Measurements from ENCODE around the gene UTP18. TPM values are rescaled to one million over a fixed set of nuclear protein-coding genes. Genes with fewer than 3 reads are reported as not detected.

The UTP18 gene
- total RNA-seq, 5 donors from 2014 or later (not counting 1 experiment from before 2014, with no cell fraction given), result 36.4 to 47.7 (median 39.7) TPM

GRCh38 chr17:51256101-51256500 is 4.2 kb upstream of the UTP18 start:
- no peak for ATAC-seq (replicated peaks in 1 of 4)
- Histone ChIP-seq H3K9me3 (no peaks in the 10 kb centered on the region), H3K27ac (ENCODE audit: low read length) (no peak overlapping the region), H3K27me3 (replicated peaks in 1 of 2; ENCODE audit: control insufficient read depth in 2 of 2, extremely low read depth in 1 of 2, insufficient read depth in 2 of 2, low read length in 1 of 2) (no peaks in the 10 kb centered on the region), H3K4me3 (ENCODE audit: control insufficient read depth in 1 of 2, extremely low read depth in 1 of 2, low read length in 1 of 2) (no peak overlapping the region), H3K4me1 (ENCODE audit: control insufficient read depth in 1 of 2, extremely low read depth in 1 of 2, insufficient read depth in 2 of 2, low read length in 2 of 2) (peaks cover 13 to 16% of the 10 kb centered on the region in 2 experiments), H3K36me3 (ENCODE audit: control insufficient read depth in 2 of 2, extremely low read depth in 1 of 2, insufficient read depth in 1 of 2, low read length in 1 of 2) (peaks cover 5 to 13% of the 10 kb centered on the region in 2 donors)
- POLR2A ChIA-PET, result no interaction called here
- H3K4me3 Mint-ChIP-seq, result no peak overlapping the region
- WGBS (ENCODE audit: insufficient coverage), result no CpG with 5 or more reads among the region's 3 CpGs
- peaks cover 56 to 64% (median 59%) of the 10 kb centered on the region in 3 donors for H3K4me1 Mint-ChIP-seq
- no peaks in the 10 kb centered on the region for H3K27me3 Mint-ChIP-seq
- CTCF ChIA-PET, result no interaction called here
- peaks cover 33% of the 10 kb centered on the region for H3K36me3 Mint-ChIP-seq
- H3K27ac Mint-ChIP-seq, result no peak overlapping the region
- DNase-seq, result no peak
- no peaks in the 10 kb centered on the region for H3K9me3 Mint-ChIP-seq

DNA sequence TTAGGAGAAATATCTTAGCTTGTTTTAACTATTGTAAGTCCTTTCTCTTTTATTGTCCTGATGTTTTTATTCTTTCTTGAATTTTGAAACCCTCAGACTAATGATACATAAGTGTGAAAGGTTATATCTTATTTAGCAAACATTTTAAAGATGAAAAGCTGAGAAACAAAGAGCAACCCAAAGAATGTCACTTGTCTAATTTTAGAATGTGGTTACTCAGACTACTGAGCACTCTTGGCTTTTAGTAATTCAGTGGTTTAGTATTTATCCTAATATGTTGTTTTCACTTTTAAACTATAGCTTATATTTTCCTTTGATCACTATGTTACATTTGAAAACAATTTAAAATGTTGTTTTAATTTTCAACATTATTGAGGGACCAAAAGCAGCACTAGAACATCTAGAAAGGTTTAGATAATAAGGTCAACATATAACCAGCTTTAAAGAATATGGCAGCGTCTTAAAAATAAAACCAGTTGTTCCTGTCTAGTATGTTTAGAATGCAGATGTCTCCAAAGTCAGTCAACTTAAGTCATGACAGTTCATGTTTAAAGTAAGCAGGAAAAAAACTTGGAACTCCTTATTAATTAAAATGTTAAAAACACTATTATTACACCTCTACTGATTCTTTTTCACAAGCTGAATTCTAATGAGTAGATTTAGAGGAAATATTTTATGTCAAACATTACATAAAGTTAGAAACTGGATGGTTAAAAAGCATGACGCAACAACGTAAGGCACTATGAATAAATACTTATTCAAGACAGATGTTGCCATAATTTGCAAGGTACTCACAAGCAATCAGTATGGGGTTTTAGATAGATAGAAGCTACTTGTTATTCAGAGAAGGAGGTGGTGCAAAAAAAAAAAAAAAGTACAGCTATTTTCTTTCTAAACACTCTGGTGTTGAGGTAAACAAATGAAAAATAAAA is 2.9 kb upstream of the UTP18 start:
- no peak overlapping the region for H3K27ac Mint-ChIP-seq

GRCh38 chr17:51258756-51259563 is 1.4 kb upstream of the UTP18 start:
- ChIA-PET CTCF (interaction anchor here in 1 of 2 donors (0.6 kb wide), 1 partner anchor 256 kb away, joined by 3 read pairs; no protein-coding TSS in a partner anchor), POLR2A (no interaction called here)
- H3K27me3 ChIP-seq (replicated peaks in 1 of 2; ENCODE audit: control insufficient read depth in 2 of 2, extremely low read depth in 1 of 2, insufficient read depth in 2 of 2, low read length in 1 of 2), result no peaks in the 10 kb centered on the region
- WGBS (ENCODE audit: insufficient coverage), result 3% methylated on average over 12 of the region's 18 CpGs
- Mint-ChIP-seq H3K4me1 (peaks cover 71 to 79% (median 74%) of the 10 kb centered on the region in 3 donors), H3K27me3 (no peaks in the 10 kb centered on the region), H3K9me3 (no peaks in the 10 kb centered on the region), H3K27ac (peak overlapping the region; percentile 63 to 82), H3K36me3 (peaks cover 27% of the 10 kb centered on the region), H3K4me3 (peak overlapping the region; percentile 87 to 95 (median 91))
- H3K4me1 ChIP-seq (ENCODE audit: control insufficient read depth in 1 of 2, extremely low read depth in 1 of 2, insufficient read depth in 2 of 2, low read length in 2 of 2), result peaks cover 24 to 29% of the 10 kb centered on the region in 2 experiments
- H3K4me3 ChIP-seq (ENCODE audit: control insufficient read depth in 1 of 2, extremely low read depth in 1 of 2, low read length in 1 of 2), result peak overlapping the region; percentile 45 to 89
- H3K36me3 ChIP-seq (ENCODE audit: control insufficient read depth in 2 of 2, extremely low read depth in 1 of 2, insufficient read depth in 1 of 2, low read length in 1 of 2), result peaks cover 0 to 17% of the 10 kb centered on the region in 2 donors
- no peak for ATAC-seq (replicated peaks in 1 of 4)
- H3K9me3 ChIP-seq, result no peaks in the 10 kb centered on the region
- peak in 2 of 35 experiments; percentile 3 to 4 for DNase-seq
- no peak overlapping the region for H3K27ac ChIP-seq (ENCODE audit: low read length)

More for the DNA sequence above, 2.9 kb upstream of the UTP18 start:
- Mint-ChIP-seq H3K4me1 (peaks cover 62 to 72% (median 68%) of the 10 kb centered on the region in 3 donors), H3K9me3 (no peaks in the 10 kb centered on the region), H3K36me3 (peaks cover 28% of the 10 kb centered on the region), H3K27me3 (no peaks in the 10 kb centered on the region), H3K4me3 (peak overlapping the region; percentile 60 to 91 (median 87))
- no CpG with 5 or more reads among the region's 3 CpGs for WGBS (ENCODE audit: insufficient coverage)
- no peaks in the 10 kb centered on the region for H3K9me3 ChIP-seq
- no peak for ATAC-seq (replicated peaks in 1 of 4)
- ChIA-PET CTCF (interaction anchor here (0.6 to 1.0 kb wide), 5 partner anchors 13 to 104 kb away, joined by 3 to 6 read pairs (median 4); partner anchors contain the start of gene NME1 (in 2 of the 2)), POLR2A (interaction anchor here in 1 of 2 donors (0.6 kb wide), 2 partner anchors 14 to 392 kb away, joined by 3 to 4 read pairs; no protein-coding TSS in a partner anchor)
- peaks cover 0 to 13% of the 10 kb centered on the region in 2 donors for H3K36me3 ChIP-seq (ENCODE audit: control insufficient read depth in 2 of 2, extremely low read depth in 1 of 2, insufficient read depth in 1 of 2, low read length in 1 of 2)
- no peak for DNase-seq
- no peak overlapping the region for H3K27ac ChIP-seq (ENCODE audit: low read length)
- no peak overlapping the region for H3K4me3 ChIP-seq (ENCODE audit: control insufficient read depth in 1 of 2, extremely low read depth in 1 of 2, low read length in 1 of 2)
- peaks cover 21 to 26% of the 10 kb centered on the region in 2 experiments for H3K4me1 ChIP-seq (ENCODE audit: control insufficient read depth in 1 of 2, extremely low read depth in 1 of 2, insufficient read depth in 2 of 2, low read length in 2 of 2)
- H3K27me3 ChIP-seq (replicated peaks in 1 of 2; ENCODE audit: control insufficient read depth in 2 of 2, extremely low read depth in 1 of 2, insufficient read depth in 2 of 2, low read length in 1 of 2), result no peaks in the 10 kb centered on the region

DNA sequence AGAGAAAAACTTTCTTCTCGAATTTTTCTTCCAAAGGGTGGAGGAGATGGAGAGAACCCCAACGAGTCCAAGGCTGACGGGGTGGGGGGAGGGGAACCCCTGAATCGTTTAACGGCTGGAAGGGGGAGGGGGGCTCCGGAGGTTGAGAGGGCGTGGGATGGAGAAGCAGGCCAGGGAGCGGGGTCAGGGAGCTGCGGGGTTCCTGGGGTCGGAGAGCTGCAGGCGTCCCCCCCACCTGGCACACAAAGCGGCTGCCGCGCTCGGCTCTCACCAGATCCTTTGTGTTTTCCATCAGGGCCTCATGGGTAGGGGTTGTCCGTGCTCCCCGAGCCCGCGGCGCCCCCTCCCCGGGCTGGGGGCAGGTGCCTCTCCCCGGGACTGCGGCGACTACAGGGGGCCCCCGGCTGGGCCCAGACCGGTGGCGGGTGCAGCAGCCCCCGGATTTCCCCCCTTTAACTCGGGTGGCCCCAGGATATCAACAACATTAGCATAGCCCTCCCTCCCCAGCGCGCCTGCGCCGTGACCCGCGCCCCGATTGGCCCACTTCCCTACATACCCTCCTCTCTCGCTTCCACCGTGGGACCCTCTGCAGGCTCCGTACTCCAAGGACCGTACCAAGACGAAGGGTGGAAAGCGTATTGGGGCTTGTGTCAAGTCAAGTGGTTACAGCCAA is 646 bp upstream of the UTP18 start, which contains the start of gene MBTD1:
TSS of gene MBTD1 (minus strand) at position 486 of the 673 bp plus-strand sequence. CDS start 34,888 bp downstream, outside the sequence.
- H3K9me3 ChIP-seq, result no peaks in the 10 kb centered on the region
- WGBS (ENCODE audit: insufficient coverage), result 3% methylated on average over 21 of the region's 42 CpGs
- H3K27ac ChIP-seq (ENCODE audit: low read length), result peak within 1 kb of the TSS; percentile 96
- H3K36me3 ChIP-seq (ENCODE audit: control insufficient read depth in 2 of 2, extremely low read depth in 1 of 2, insufficient read depth in 1 of 2, low read length in 1 of 2), result peaks cover 0 to 22% of the 10 kb centered on the region in 2 donors
- Mint-ChIP-seq H3K27ac (peak within 1 kb of the TSS; percentile 96 to 98), H3K4me1 (peaks cover 63 to 75% (median 72%) of the 10 kb centered on the region in 3 donors), H3K36me3 (peaks cover 24% of the 10 kb centered on the region), H3K4me3 (peak within 1 kb of the TSS; percentile 87 to 95 (median 91)), H3K27me3 (no peaks in the 10 kb centered on the region), H3K9me3 (no peaks in the 10 kb centered on the region)
- peak within 1 kb of the TSS; percentile 45 to 89 for H3K4me3 ChIP-seq (ENCODE audit: control insufficient read depth in 1 of 2, extremely low read depth in 1 of 2, low read length in 1 of 2)
- peak; percentile 82 to 98 (median 95) for DNase-seq
- ChIA-PET POLR2A (no interaction called here), CTCF (no interaction called here)
- no peaks in the 10 kb centered on the region for H3K27me3 ChIP-seq (replicated peaks in 1 of 2; ENCODE audit: control insufficient read depth in 2 of 2, extremely low read depth in 1 of 2, insufficient read depth in 2 of 2, low read length in 1 of 2)
- peaks cover 21 to 29% of the 10 kb centered on the region in 2 experiments for H3K4me1 ChIP-seq (ENCODE audit: control insufficient read depth in 1 of 2, extremely low read depth in 1 of 2, insufficient read depth in 2 of 2, low read length in 2 of 2)
- ATAC-seq (replicated peaks in 1 of 4), result peak; percentile 80 to 86 (median 82)

DNA sequence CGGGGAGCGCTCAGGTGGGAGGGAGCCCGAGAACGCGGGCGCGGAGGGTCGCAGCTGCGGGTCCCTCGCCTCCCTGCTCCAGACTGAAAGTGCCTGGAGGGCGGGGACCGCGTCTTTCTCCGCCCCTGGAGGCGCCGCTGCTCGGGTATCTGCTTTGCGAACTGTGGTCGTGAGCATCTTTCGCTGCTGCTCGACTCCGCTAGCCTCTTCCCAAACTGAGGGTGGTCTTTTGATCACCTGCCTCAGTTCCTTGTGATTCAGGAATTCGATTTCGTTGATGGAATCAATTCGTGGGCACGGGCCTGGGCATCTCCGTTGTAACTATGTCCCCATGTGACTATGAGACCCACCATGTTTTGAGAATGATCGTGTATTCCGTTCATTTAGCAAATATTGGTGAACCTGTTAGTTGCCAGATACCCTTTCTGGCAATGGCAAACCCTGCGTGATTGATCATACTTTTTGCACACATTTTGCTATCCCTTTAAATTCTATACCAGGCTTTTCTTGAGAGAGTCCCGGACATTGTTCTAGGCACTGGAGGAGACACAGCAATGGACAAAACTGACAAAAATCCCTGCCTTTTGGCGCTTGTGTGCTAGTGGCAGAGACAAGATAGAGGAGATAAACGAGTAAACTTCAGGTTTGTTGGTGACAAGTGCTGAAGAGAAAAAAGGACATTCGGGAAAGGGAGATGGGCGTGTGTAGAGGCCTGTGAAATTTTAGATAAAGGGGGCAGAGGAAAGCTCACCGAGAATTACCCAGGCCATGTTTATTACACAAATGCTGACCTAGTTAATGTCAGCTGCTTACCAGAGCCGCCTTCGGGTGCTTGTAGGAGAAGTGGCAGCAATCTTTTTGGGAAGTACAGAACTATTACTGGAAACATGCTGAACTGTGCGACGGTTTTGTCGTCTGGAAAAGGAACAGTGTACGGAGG is 948 bp downstream of the UTP18 start:
- Mint-ChIP-seq H3K9me3 (no peaks in the 10 kb centered on the region), H3K27ac (peak overlapping the region; percentile 84 to 98), H3K4me1 (peaks cover 62 to 71% (median 69%) of the 10 kb centered on the region in 3 donors), H3K4me3 (peak overlapping the region; percentile 87 to 95 (median 91)), H3K36me3 (peaks cover 28% of the 10 kb centered on the region), H3K27me3 (no peaks in the 10 kb centered on the region)
- peak in 4 of 35 experiments; percentile 2 to 62 (median 32) for DNase-seq
- Histone ChIP-seq H3K4me3 (ENCODE audit: control insufficient read depth in 1 of 2, extremely low read depth in 1 of 2, low read length in 1 of 2) (peak overlapping the region; percentile 45 to 89), H3K27me3 (replicated peaks in 1 of 2; ENCODE audit: control insufficient read depth in 2 of 2, extremely low read depth in 1 of 2, insufficient read depth in 2 of 2, low read length in 1 of 2) (no peaks in the 10 kb centered on the region), H3K9me3 (no peaks in the 10 kb centered on the region), H3K4me1 (ENCODE audit: control insufficient read depth in 1 of 2, extremely low read depth in 1 of 2, insufficient read depth in 2 of 2, low read length in 2 of 2) (peaks cover 21 to 29% of the 10 kb centered on the region in 2 experiments), H3K27ac (ENCODE audit: low read length) (peak overlapping the region; percentile 40), H3K36me3 (ENCODE audit: control insufficient read depth in 2 of 2, extremely low read depth in 1 of 2, insufficient read depth in 1 of 2, low read length in 1 of 2) (peaks cover 0 to 22% of the 10 kb centered on the region in 2 donors)
- ChIA-PET CTCF (no interaction called here), POLR2A (interaction anchor here in 1 of 2 donors (0.5 to 0.9 kb wide), 3 partner anchors 10 to 1497 kb away, joined by 3 to 4 read pairs (median 3); no protein-coding TSS in a partner anchor)
- 9% methylated on average over 38 of the region's 42 CpGs for WGBS (ENCODE audit: insufficient coverage)
- ATAC-seq (replicated peaks in 1 of 4), result no peak

Data from T-cell (primary cell).